ENCODE measurements around the gene DAB2.
"Not testable (repeated sequence)": the region's sequence is repeated elsewhere in the genome, so short reads cannot be mapped to it uniquely, and the experiment has no call there.

DAB2 gene

GRCh38 chr5:39349484-39349883, 75.3 kb downstream of the DAB2 start:
- no peak overlapping the region for H3K4me3 Mint-ChIP-seq
- ATAC-seq (replicated peaks), result no peak
- H3K27ac Mint-ChIP-seq, result no peak overlapping the region
- peaks cover 24 to 28% of the 10 kb centered on the region in 2 donors for H3K9me3 Mint-ChIP-seq
- H3K27me3 Mint-ChIP-seq, result peaks cover 2 to 7% of the 10 kb centered on the region in 2 donors
- H3K4me1 Mint-ChIP-seq, result peaks cover 3 to 11% of the 10 kb centered on the region in 2 donors
- peaks cover 0 to 3% of the 10 kb centered on the region in 2 donors for H3K36me3 Mint-ChIP-seq
- DNase-seq, result no peak

GRCh38 chr5:39342460-39342859, 82.3 kb downstream of the DAB2 start:
- H3K9me3 Mint-ChIP-seq, result no peaks in the 10 kb centered on the region
- H3K27ac Mint-ChIP-seq, result no peak overlapping the region
- H3K4me1 Mint-ChIP-seq, result peaks cover 5 to 9% of the 10 kb centered on the region in 2 donors
- DNase-seq (no peak), ATAC-seq (replicated peaks) (no peak)
- peaks cover 33 to 44% of the 10 kb centered on the region in 2 donors for H3K27me3 Mint-ChIP-seq
- H3K4me3 Mint-ChIP-seq, result no peak overlapping the region
- no peaks in the 10 kb centered on the region for H3K36me3 Mint-ChIP-seq

GRCh38 chr5:39341896-39342295, 82.9 kb downstream of the DAB2 start:
- Mint-ChIP-seq H3K36me3 (no peaks in the 10 kb centered on the region), H3K4me1 (peaks cover 8 to 14% of the 10 kb centered on the region in 2 donors), H3K9me3 (no peaks in the 10 kb centered on the region), H3K27me3 (peaks cover 33 to 44% of the 10 kb centered on the region in 2 donors), H3K4me3 (no peak overlapping the region), H3K27ac (no peak overlapping the region)
- ATAC-seq (replicated peaks) (no peak), DNase-seq (no peak)

- no peaks in the 10 kb centered on the region for H3K9me3 Mint-ChIP-seq
- H3K4me3 Mint-ChIP-seq, result no peak overlapping the region
- no peak overlapping the region for H3K27ac Mint-ChIP-seq
- DNase-seq (no peak), ATAC-seq (replicated peaks) (no peak)
- no peaks in the 10 kb centered on the region for H3K36me3 Mint-ChIP-seq
- peaks cover 9 to 14% of the 10 kb centered on the region in 2 donors for H3K4me1 Mint-ChIP-seq
- H3K27me3 Mint-ChIP-seq, result peaks cover 35 to 47% of the 10 kb centered on the region in 2 donors
Measured at GRCh38 chr5:39340506-39340905, 84.3 kb downstream of the DAB2 start.

DNA sequence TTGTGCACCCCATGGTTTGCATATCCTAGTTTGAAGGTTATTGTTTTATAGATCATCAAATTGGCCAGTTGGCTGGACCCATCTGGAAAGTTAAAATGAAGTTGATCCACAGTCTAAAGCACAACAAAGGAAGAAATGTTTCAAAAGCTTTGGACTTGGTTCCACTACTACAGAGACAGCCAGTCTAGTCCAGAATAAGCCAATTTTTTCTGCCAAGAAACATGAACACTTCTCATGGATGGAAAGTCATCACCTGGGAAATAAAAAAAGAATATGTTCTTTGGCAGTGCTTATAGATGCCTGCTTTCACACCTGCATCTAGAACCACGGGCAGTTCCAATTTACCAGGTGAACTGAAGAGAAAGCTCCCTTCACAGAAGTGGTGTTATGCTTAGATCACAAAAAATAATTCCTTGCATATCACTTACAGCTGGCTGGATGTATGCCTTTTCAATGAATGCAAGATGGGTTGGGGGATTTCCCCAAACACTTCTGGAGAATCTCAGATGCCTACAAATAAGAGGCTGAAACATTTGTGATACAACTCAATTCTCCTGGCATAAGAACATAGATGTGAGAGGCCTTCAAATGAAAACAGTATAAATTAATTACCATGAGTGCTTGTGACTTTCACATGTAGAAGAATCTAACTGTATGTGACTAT, 87.4 kb downstream of the DAB2 start:
- Mint-ChIP-seq H3K36me3 (peaks cover 0 to 3% of the 10 kb centered on the region in 2 donors), H3K27ac (no peak overlapping the region), H3K9me3 (peaks cover 0 to 3% of the 10 kb centered on the region in 2 donors), H3K27me3 (peaks cover 19 to 34% of the 10 kb centered on the region in 2 donors), H3K4me3 (no peak overlapping the region), H3K4me1 (peaks cover 9 to 14% of the 10 kb centered on the region in 2 donors)
- DNase-seq (no peak), ATAC-seq (replicated peaks) (peak; percentile 78 to 85)

GRCh38 chr5:39334296-39334695, 90.5 kb downstream of the DAB2 start:
- peaks cover 9 to 14% of the 10 kb centered on the region in 2 donors for H3K4me1 Mint-ChIP-seq
- H3K36me3 Mint-ChIP-seq; H3K27ac Mint-ChIP-seq; H3K4me3 Mint-ChIP-seq; ATAC-seq (replicated peaks); H3K27me3 Mint-ChIP-seq; DNase-seq; H3K9me3 Mint-ChIP-seq: not testable (repeated sequence)

GRCh38 chr5:39333104-39333503, 91.7 kb downstream of the DAB2 start:
- Mint-ChIP-seq H3K27me3 (peaks cover 6 to 8% of the 10 kb centered on the region in 2 donors), H3K4me1 (peaks cover 7 to 12% of the 10 kb centered on the region in 2 donors), H3K4me3 (no peak overlapping the region), H3K27ac (no peak overlapping the region), H3K9me3 (peaks cover 0 to 3% of the 10 kb centered on the region in 2 donors), H3K36me3 (peaks cover 0 to 3% of the 10 kb centered on the region in 2 donors)
- ATAC-seq (replicated peaks) (no peak), DNase-seq (no peak)

DNA sequence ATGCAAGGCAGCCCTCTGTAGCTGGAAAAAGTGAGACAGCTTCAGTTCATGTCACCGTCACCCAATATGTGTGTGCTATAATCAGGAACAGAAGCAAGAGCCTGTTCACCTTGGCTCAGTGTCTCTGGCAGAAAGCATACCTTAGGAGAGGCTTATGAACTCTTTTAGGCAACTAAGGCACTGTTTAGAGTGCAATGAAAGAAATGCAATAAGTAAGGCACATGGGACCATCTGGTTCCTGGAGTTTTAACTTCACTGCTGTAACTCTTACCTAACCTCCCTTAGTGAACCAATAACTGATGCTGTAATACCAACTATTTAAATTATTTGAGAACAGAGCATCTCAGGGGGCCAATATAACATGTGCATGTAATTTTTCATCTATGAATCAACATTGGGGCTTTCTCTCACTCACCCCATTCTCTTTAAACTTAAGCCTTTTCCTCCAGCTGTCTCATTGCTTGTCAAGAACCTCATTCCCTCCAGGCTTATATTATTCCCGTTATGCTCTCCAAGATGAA, 92.9 kb downstream of the DAB2 start:
- H3K36me3 Mint-ChIP-seq, result peaks cover 0 to 3% of the 10 kb centered on the region in 2 donors
- peaks cover under 1 to 1% of the 10 kb centered on the region in 2 donors for H3K4me1 Mint-ChIP-seq
- no peak overlapping the region for H3K4me3 Mint-ChIP-seq

DNA sequence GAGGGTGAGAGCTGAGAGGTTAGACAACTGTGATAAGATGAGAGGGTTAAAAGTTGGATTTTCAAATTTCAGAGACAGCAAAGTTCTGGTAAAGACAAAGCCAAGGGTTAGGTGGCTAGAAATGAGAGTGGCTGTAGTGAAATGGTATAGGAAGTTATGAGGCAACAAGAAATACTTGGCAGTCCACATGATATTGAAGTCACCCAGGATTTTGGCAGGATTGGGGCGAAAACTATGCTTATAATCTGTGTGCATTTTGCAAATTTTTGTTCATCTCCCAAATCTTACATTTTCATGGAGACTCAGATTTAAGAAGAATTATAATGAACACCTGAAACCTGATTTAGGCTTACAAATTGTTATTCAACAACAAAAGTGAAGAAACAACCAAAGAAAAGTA, 96.0 kb downstream of the DAB2 start:
- H3K9me3 Mint-ChIP-seq, result peaks cover 0 to 3% of the 10 kb centered on the region in 2 donors
- ATAC-seq (replicated peaks) (no peak), DNase-seq (no peak)
- no peak overlapping the region for H3K27ac Mint-ChIP-seq
- H3K36me3 Mint-ChIP-seq, result peaks cover 0 to 3% of the 10 kb centered on the region in 2 donors
- no peak overlapping the region for H3K4me3 Mint-ChIP-seq
- peaks cover 4 to 6% of the 10 kb centered on the region in 2 donors for H3K27me3 Mint-ChIP-seq
- no peaks in the 10 kb centered on the region for H3K4me1 Mint-ChIP-seq

More for the DNA sequence above, 92.9 kb downstream of the DAB2 start:
- Mint-ChIP-seq H3K27ac (no peak overlapping the region), H3K27me3 (peaks cover 6 to 8% of the 10 kb centered on the region in 2 donors), H3K9me3 (peaks cover 0 to 3% of the 10 kb centered on the region in 2 donors)
- DNase-seq, result no peak
- ATAC-seq (replicated peaks), result no peak

GRCh38 chr5:39323542-39323941, 101.2 kb downstream of the DAB2 start:
- no peak overlapping the region for H3K27ac Mint-ChIP-seq
- H3K4me3 Mint-ChIP-seq, result no peak overlapping the region
- DNase-seq, result no peak
- H3K36me3 Mint-ChIP-seq, result no peaks in the 10 kb centered on the region
- H3K4me1 Mint-ChIP-seq, result no peaks in the 10 kb centered on the region
- no peak for ATAC-seq (replicated peaks)
- H3K27me3 Mint-ChIP-seq, result peaks cover 3 to 16% of the 10 kb centered on the region in 2 donors
- H3K9me3 Mint-ChIP-seq, result peaks cover 0 to 6% of the 10 kb centered on the region in 2 donors
